Brain pericyte (primary cell): ENCODE data around the gene LYRM4.
"Not testable (repeated sequence)": the region's sequence is repeated elsewhere in the genome, so short reads cannot be mapped to it uniquely, and the experiment has no call there.

Source experiments
- DNase-seq: peaks from one replicate; pipeline ENCODE4 v3.0.0-alpha.2; 2012; ENCODE audit warnings: low read depth, low spot score

The LYRM4 gene

GRCh38 chr6:5081955-5082354 lies 178.8 kb downstream of the LYRM4 start:
- no peak for DNase-seq

- no peak for DNase-seq
Measured at GRCh38 chr6:5081182-5081581, 179.6 kb downstream of the LYRM4 start.

GRCh38 chr6:5080574-5080973 lies 180.2 kb downstream of the LYRM4 start:
- DNase-seq: no peak

- DNase-seq: no peak
Measured at GRCh38 chr6:5079692-5080091, 181.1 kb downstream of the LYRM4 start.

GRCh38 chr6:5078121-5078669 lies 182.6 kb downstream of the LYRM4 start:
- DNase-seq: no peak

GRCh38 chr6:5076931-5077330 lies 183.8 kb downstream of the LYRM4 start:
- DNase-seq: no peak

- DNase-seq: no peak
Measured at GRCh38 chr6:5073992-5074391, 186.8 kb downstream of the LYRM4 start.

- no peak for DNase-seq
Measured at GRCh38 chr6:5072440-5072839, 188.3 kb downstream of the LYRM4 start.

GRCh38 chr6:5071216-5071615 lies 189.5 kb downstream of the LYRM4 start:
- no peak for DNase-seq

- DNase-seq: no peak
Measured at GRCh38 chr6:5068153-5068751, 192.5 kb downstream of the LYRM4 start.

- DNase-seq: no peak
Measured at GRCh38 chr6:5067305-5067704, 193.4 kb downstream of the LYRM4 start.

- no peak for DNase-seq
Measured at GRCh38 chr6:5066456-5067093, 194.2 kb downstream of the LYRM4 start.

- no peak for DNase-seq
Measured at GRCh38 chr6:5063617-5064016, 197.1 kb downstream of the LYRM4 start.

GRCh38 chr6:5061152-5061551 lies 199.6 kb downstream of the LYRM4 start:
- DNase-seq: no peak

GRCh38 chr6:5060439-5060838 lies 200.3 kb downstream of the LYRM4 start:
- not testable (repeated sequence) for DNase-seq

GRCh38 chr6:5059036-5059896 lies 201.5 kb downstream of the LYRM4 start:
- no peak for DNase-seq
